Temporal lobe (tissue), 1 donor: ENCODE measurements around the gene PTK6. TPM values are rescaled to one million over a fixed set of nuclear protein-coding genes. Genes with fewer than 3 reads are reported as not detected.

ENCODE experiments used
- total RNA-seq: library from RNA; depleted of rRNA; stranded (reverse); fragments of >200 nt; gene quantifications from one replicate; pipeline ENCODE4 v1.2.3, GENCODE V29; 2014

PTK6 gene
- total RNA-seq, 1 donor from 2014 or later = not detected

Other genes starting within 250 kb of the PTK6 start
- 7.4 TPM for gene COL20A1, start 244.2 kb downstream of the PTK6 start, total RNA-seq
- gene CHRNA4, start 176.0 kb downstream of the PTK6 start, total RNA-seq = 22.4 TPM
- 136 TPM for gene KCNQ2, start 64.7 kb downstream of the PTK6 start, total RNA-seq
- 209 TPM for gene EEF1A2, start 38.3 kb downstream of the PTK6 start, total RNA-seq
- 24.1 TPM for gene PPDPF, start 16.6 kb downstream of the PTK6 start, total RNA-seq
- not detected for gene SRMS, start 10.4 kb upstream of the PTK6 start, total RNA-seq
- 4.4 TPM for gene FNDC11, start 16.8 kb upstream of the PTK6 start, total RNA-seq
- gene HELZ2, start 36.9 kb upstream of the PTK6 start, total RNA-seq = 3.4 TPM
- 5.4 TPM for gene GMEB2, start 89.7 kb upstream of the PTK6 start, total RNA-seq
- gene STMN3, start 116.0 kb upstream of the PTK6 start, total RNA-seq = 102 TPM
- gene RTEL1, start 120.9 kb upstream of the PTK6 start, total RNA-seq = 10.6 TPM
- 0.49 TPM for gene TNFRSF6B, start 159.3 kb upstream of the PTK6 start, total RNA-seq
- gene ARFRP1, start 170.6 kb upstream of the PTK6 start, total RNA-seq = 18.7 TPM
- 7.6 TPM for gene ZGPAT, start 170.7 kb upstream of the PTK6 start, total RNA-seq
- 2.7 TPM for gene LIME1, start 199.3 kb upstream of the PTK6 start, total RNA-seq
- gene SLC2A4RG, start 202.4 kb upstream of the PTK6 start, total RNA-seq = 2.5 TPM